Heart right ventricle (tissue), 16 donors: ENCODE data around the gene TRAPPC2B. TPM values are rescaled to one million over a fixed set of nuclear protein-coding genes. Genes with fewer than 3 reads are reported as not detected.

Experiments
- ATAC-seq, 8 donors: fragments of 200-7000 bp; cut with Tn5 transposase; one replicate each; pipeline ENCODE4 v1.9.1; 2020; ENCODE audit warnings: mild to moderate bottlenecking in 8 of 8, moderate library complexity in 8 of 8, moderate number of reproducible peaks in 1 of 8
- DNase-seq, 2 donors: peaks; one replicate each; pipeline ENCODE4 v3.0.0-alpha.2; 2020
- H3K27ac ChIP-seq, 10 donors: fragments of 200-600 bp; sonication (generic) in 2 of 10; one replicate each; pipeline versions ENCODE4 v1.5.0 to v1.8.0; 2020 to 2022; ENCODE audit warnings: mild to moderate bottlenecking in 3 of 10
- H3K27me3 ChIP-seq, 7 donors: fragments of 200-600 bp; one replicate each; pipeline ENCODE4 v1.8.0; 2021 to 2022; ENCODE audit warnings: mild to moderate bottlenecking in 2 of 7
- H3K36me3 ChIP-seq, 9 donors: fragments of 200-600 bp; sonication (generic) in 1 of 9; one replicate each; pipeline versions ENCODE4 v1.5.0 to v1.8.0; 2020 to 2022; ENCODE audit warnings: mild to moderate bottlenecking in 2 of 9
- H3K4me1 ChIP-seq, 9 donors: fragments of 200-600 bp; sonication (generic) in 1 of 9; one replicate each; pipeline versions ENCODE4 v1.5.0 to v1.8.0; 2020 to 2022; ENCODE audit warnings: mild to moderate bottlenecking in 4 of 9
- H3K4me3 ChIP-seq, 10 donors: fragments of 200-600 bp; sonication (generic) in 2 of 10; one replicate each; pipeline versions ENCODE4 v1.5.0 to v1.8.0; 2020 to 2022; ENCODE audit warnings: mild to moderate bottlenecking in 7 of 10, moderate library complexity in 2 of 10
- H3K9me3 ChIP-seq, 11 donors: fragments of 200-600 bp in 10 of 11; sonication (generic) in 2 of 11; one replicate each; pipeline versions ENCODE4 v1.5.0 to v1.8.0; 2013 to 2022; ENCODE audit warnings: mild to moderate bottlenecking in 2 of 11, control low read depth in 1 of 11, moderate library complexity in 1 of 11
- WGBS, 2 donors: extraction: QIAGEN DNeasy Blood & Tissue Kit; methylation state at CpG; one replicate each; pipeline ENCODE4 v1.1.7; 2013; ENCODE audit warnings: inconsistent platforms in 1 of 2; 5-methylcytosine and 5-hydroxymethylcytosine counted together
- intact Hi-C, 10 donors: fragments of 100-400 bp; cut with DNase I; formaldehyde crosslinking; loops; one replicate each; pipeline versions ENCODE4 v1.11.1 to v1.14.2; 2022
- polyA plus RNA-seq, 2 donors: library from polyadenylated mRNA; stranded (reverse); fragments of 200-250 nt; gene quantifications; one replicate each; pipeline ENCODE4 v1.2.3, GENCODE V29; 2013
- total RNA-seq, 10 donors: library from RNA; stranded (reverse); fragmentation: NEBNext Ultra II Directional in 3 of 10; extraction: Animal tissue kit (Norgen Biotek cat#: 25700) in 3 of 10; gene quantifications; one replicate each; pipeline versions ENCODE4 v1.2.1 to v1.2.4, GENCODE V29; 2021 to 2023
- TF ChIP-seq, protein P1 (sequence below), 9 donors: fragments of 200-600 bp; sonication (generic) in 2 of 9; IDR thresholded peaks; one replicate each; pipeline versions ENCODE4 v1.5.0 to v1.8.0; 2021 to 2022; ENCODE audit warnings: antibody characterized with exemption in 9 of 9, mild to moderate bottlenecking in 5 of 9, moderate library complexity in 1 of 9
- donor health status: Arrhythmogenic right ventricular cardiomyopathy.
- donor health status: ischemic (EF 13 %, LVEDD 7.1; RV severe dilation, severe dysfunction).
- donor health status: healthy with polysubstance abuse.
- donor health status: DM: no; HTN: yes; CAD: no.
- donor health status: DM: no; HTN: no; CAD: no.
- donor health status: ischemic (EF 25% LVEDD 6.9; RV normal size, moderate dysfunction).
- donor health status: ischemic (EF 25% LVEDD 5.7; RV mildly dilated, moderate dysfunction).
- donor health status: healthy.
- donor health status: DM: yes; HTN: yes; CAD: no.
- donor health status: Ischemic cardiomyopathy.
- donor health status: ischemic (EF 35%, LVEDD 5.7; RV mildly dilated, moderate dysfunction).
- donor health status: nonischemic (EF 11% LVEDD 7.7; RV severe dilation, severe dysfunction).
- donor health status: DM: yes; HTN: yes; CAD: no.
- donor health status: PGD.
- donor health status: ischemic (EF 29% LVEDD 5.4; RV normal size, mild dysfunction).
- donor health status: nonischemic (EF 23%, LVEDD 6.1; RV moderate dilation, normal function).

The TRAPPC2B gene
- total and polyA plus RNA-seq, 12 donors = 8.1 to 37.5 (median 12.3) TPM

DNA sequence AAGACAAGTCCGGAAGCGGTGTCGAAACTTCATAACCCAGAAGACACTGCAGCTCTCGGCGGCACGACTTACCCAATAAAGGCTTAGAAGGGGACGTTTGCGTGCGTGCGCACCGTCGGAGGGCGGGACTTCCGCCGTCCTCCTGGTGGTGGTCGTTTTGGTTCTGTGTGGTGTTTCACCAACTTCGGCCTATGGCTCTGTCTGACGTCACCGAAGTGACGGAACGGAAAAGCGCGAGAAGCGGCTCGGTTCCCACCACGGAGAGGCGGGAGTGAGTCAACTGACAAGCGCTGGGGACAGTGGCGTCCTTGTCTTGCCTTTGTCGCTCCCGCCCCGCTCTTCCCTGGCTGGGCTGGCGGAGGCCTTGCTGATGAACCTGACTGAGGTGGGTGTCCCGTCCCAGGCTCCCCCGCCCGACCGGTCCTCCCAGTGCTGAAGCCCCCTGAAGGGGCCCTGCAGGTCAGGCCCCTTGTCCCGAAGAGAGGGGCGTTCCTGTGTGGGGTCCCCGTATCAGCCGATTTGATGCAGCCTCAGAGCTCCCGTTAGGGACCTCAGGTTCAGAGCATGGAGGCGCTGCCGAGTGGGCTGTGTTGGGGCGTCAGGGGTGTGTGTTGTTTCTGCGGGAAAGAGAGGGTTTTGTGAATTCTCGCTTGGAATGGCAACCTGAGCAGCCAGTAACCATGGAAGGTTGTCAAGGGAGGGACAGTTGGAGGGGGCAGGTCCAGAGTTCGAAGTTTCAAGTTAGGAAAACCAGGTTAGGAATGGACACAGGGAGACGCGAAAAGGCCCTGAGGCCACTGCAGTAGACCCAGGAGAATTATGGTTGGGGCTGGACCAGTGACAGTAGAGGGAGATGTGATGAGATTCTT is 26.6 kb downstream of the TRAPPC2B start, which contains the start of gene ZNF548:
TSS of gene ZNF548 (plus strand) at position 125 of the 869 bp plus-strand sequence. CDS start at position 371, 246 bp downstream.
- Histone ChIP-seq H3K4me1 (peaks cover 0 to 34% (median 22%) of the 10 kb centered on the region in 9 donors), H3K4me3 (peak within 1 kb of the TSS; percentile 72 to 99 (median 92)), H3K27ac (peak within 1 kb of the TSS; percentile 71 to 99 (median 94)), H3K36me3 (peaks cover 0 to 18% (median 8%) of the 10 kb centered on the region in 9 donors), H3K9me3 (peaks cover 0 to 24% (median 0%) of the 10 kb centered on the region in 11 donors), H3K27me3 (no peaks in the 10 kb centered on the region)
- 1% methylated on average over 50 of the region's 50 CpGs for WGBS, 2 donors
- ATAC-seq = peak; percentile 99 to 100 (median 100)
- intact Hi-C loops = loop anchor here in 4 of 10 donors (1.0 to 2.0 kb wide), 2 partner anchors 27 kb away; partner anchors contain the start of genes TRAPPC2B (in 4 of the 4) and ZNF547 (in 4 of the 4)
- TF ChIP-seq, protein P1, sequence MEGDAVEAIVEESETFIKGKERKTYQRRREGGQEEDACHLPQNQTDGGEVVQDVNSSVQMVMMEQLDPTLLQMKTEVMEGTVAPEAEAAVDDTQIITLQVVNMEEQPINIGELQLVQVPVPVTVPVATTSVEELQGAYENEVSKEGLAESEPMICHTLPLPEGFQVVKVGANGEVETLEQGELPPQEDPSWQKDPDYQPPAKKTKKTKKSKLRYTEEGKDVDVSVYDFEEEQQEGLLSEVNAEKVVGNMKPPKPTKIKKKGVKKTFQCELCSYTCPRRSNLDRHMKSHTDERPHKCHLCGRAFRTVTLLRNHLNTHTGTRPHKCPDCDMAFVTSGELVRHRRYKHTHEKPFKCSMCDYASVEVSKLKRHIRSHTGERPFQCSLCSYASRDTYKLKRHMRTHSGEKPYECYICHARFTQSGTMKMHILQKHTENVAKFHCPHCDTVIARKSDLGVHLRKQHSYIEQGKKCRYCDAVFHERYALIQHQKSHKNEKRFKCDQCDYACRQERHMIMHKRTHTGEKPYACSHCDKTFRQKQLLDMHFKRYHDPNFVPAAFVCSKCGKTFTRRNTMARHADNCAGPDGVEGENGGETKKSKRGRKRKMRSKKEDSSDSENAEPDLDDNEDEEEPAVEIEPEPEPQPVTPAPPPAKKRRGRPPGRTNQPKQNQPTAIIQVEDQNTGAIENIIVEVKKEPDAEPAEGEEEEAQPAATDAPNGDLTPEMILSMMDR (IDR thresholded peaks at IDR 0.05) = peak in 7 of 9 donors; percentile 9 to 52 (median 34)
- peak; percentile 95 to 97 for DNase-seq

DNA sequence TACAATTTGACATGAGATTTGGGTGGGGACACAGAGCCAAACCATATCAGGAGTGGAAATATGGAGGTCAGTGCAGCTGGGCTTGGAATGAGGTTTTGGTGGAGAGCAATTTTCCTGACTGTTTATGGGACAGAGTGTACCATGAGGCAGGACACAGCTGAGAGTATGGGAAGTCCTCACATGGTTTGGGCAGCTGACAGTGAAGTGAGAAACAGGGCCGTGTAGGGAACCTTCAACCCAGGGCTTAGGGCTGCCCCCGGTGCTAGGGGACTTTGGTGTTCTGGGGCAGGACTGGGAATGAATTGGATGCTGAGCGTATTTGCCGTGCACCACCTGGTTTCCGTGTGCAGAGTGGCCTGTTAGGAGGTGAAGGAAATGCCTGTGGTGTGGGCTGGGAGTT is 32.4 kb downstream of the TRAPPC2B start:
- ATAC-seq = peak in 4 of 8 donors; percentile 11 to 72 (median 28)
- peaks cover 0 to 21% (median 10%) of the 10 kb centered on the region in 9 donors for H3K4me1 ChIP-seq
- WGBS, 2 donors = 81 to 83% methylated on average over 5 of the region's 5 CpGs
- no peak overlapping the region for H3K4me3 ChIP-seq
- H3K27ac ChIP-seq = no peak overlapping the region
- H3K9me3 ChIP-seq = peaks cover 0 to 75% (median 20%) of the 10 kb centered on the region in 11 donors
- intact Hi-C loops = no loop called here
- TF ChIP-seq, protein P1 (IDR thresholded peaks at IDR 0.05) = no peak
- peaks cover 0 to 73% (median 43%) of the 10 kb centered on the region in 9 donors for H3K36me3 ChIP-seq
- H3K27me3 ChIP-seq = no peaks in the 10 kb centered on the region
- no peak for DNase-seq

DNA sequence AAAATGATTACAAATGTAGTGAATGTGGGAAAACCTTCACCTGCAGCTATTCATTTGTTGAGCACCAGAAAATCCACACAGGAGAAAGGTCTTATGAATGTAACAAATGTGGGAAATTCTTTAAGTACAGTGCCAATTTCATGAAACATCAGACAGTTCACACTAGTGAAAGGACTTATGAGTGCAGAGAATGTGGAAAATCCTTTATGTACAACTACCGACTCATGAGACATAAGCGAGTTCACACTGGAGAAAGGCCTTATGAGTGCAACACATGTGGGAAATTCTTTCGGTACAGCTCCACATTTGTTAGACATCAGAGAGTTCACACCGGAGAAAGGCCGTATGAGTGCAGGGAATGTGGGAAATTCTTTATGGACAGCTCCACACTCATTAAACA is 35.5 kb downstream of the TRAPPC2B start:
- no peak overlapping the region for H3K4me3 ChIP-seq
- TF ChIP-seq, protein P1 (IDR thresholded peaks at IDR 0.05) = no peak
- ATAC-seq = no peak
- 96 to 98% methylated on average over 5 of the region's 5 CpGs for WGBS, 2 donors
- no peaks in the 10 kb centered on the region for H3K27me3 ChIP-seq
- H3K4me1 ChIP-seq = peaks cover 0 to 4% (median 0%) of the 10 kb centered on the region in 9 donors
- H3K9me3 ChIP-seq = peaks cover 0 to 86% (median 20%) of the 10 kb centered on the region in 11 donors
- DNase-seq = no peak
- intact Hi-C loops = no loop called here
- peaks cover 0 to 79% (median 42%) of the 10 kb centered on the region in 9 donors for H3K36me3 ChIP-seq
- no peak overlapping the region for H3K27ac ChIP-seq

DNA sequence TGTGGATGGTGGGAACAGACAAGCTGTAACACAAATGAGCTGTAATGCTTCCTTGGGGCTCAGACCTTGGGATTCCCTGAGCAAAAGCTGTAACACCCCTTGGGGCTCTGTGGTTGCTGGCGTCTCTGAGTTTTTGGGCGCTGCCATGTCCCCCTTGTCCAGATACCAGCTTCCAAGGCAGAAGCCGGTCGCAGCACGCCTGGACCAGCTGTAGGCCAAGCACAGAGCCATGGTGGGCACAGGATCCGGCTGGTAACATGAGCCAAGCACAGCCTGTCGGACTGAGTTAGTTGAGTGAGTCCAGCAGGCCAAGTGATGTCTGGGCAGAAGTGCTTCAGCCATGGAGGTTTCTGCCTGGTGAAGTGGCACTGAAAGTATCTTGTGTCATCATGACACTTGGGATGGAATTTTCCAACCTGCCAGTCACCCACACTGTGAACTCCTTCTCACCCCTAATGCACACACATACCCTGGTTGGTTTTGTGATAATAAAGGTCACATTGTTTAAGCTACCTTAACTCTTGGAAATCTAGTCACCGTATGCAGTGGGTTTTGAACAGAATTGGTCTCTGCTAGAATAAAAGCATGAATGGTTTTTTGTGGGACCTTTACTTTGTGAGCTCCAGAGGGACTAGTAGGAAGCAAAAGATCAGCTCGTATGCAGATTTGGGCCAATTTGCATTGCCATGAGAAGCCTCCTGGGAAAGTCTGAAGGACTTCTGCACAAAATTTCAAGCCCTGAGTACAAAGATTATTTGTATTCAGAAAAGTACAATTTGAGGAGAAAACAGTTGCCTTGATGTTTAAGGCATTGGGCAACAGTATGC is 40.6 kb downstream of the TRAPPC2B start:
- TF ChIP-seq, protein P1 (IDR thresholded peaks at IDR 0.05) = no peak
- H3K27me3 ChIP-seq = no peaks in the 10 kb centered on the region
- H3K27ac ChIP-seq = no peak overlapping the region
- no peak overlapping the region for H3K4me3 ChIP-seq
- H3K36me3 ChIP-seq = peaks cover 0 to 35% (median 13%) of the 10 kb centered on the region in 9 donors
- WGBS, 2 donors = 92 to 94% methylated on average over 9 of the region's 9 CpGs
- peaks cover 0 to 8% (median 0%) of the 10 kb centered on the region in 9 donors for H3K4me1 ChIP-seq
- intact Hi-C loops = no loop called here
- H3K9me3 ChIP-seq = peaks cover 0 to 45% (median 8%) of the 10 kb centered on the region in 11 donors
- DNase-seq = no peak
- peak in 1 of 8 donors; percentile 24 for ATAC-seq
